Lower lobe of right lung (tissue), 2 donors: ENCODE results near the gene CDS2. TPM values are rescaled to one million over a fixed set of nuclear protein-coding genes. Genes with fewer than 3 reads are reported as not detected.
A peak's percentile ranks its signal among the peaks of the same experiment; 100 is the strongest.

Experiments used
- ATAC-seq, 2 donors: fragments of 200-7000 bp; cut with Tn5 transposase; one replicate each; pipeline ENCODE4 v1.9.1; 2020 to 2022; ENCODE audit warnings: mild to moderate bottlenecking in 2 of 2, moderate library complexity in 2 of 2
- DNase-seq: peaks from one replicate; pipeline ENCODE4 v3.0.0-alpha.2; 2020
- H3K27ac ChIP-seq: fragments of 200-600 bp; one replicate; pipeline ENCODE4 v1.8.0; 2022
- H3K27me3 ChIP-seq: fragments of 200-600 bp; one replicate; pipeline ENCODE4 v1.8.0; 2022; ENCODE audit warnings: low read depth
- H3K36me3 ChIP-seq: fragments of 200-600 bp; one replicate; pipeline ENCODE4 v1.8.0; 2022; ENCODE audit warnings: mild to moderate bottlenecking
- H3K4me1 ChIP-seq: fragments of 200-600 bp; one replicate; pipeline ENCODE4 v1.8.0; 2022
- H3K4me3 ChIP-seq: fragments of 200-600 bp; one replicate; pipeline ENCODE4 v1.8.0; 2022; ENCODE audit warnings: mild to moderate bottlenecking
- H3K9me3 ChIP-seq: fragments of 200-600 bp; one replicate; pipeline ENCODE4 v1.8.0; 2022
- intact Hi-C: fragments of 100-400 bp; cut with DNase I; formaldehyde crosslinking; loops from one replicate; pipeline ENCODE4 v1.11.0; 2022
- long read RNA-seq: library from polyadenylated mRNA; unstranded; transcript quantifications from one replicate; pipeline ENCODE4 v2.0.0, GENCODE V29; 2021
- total RNA-seq: library from RNA; stranded (reverse); fragmentation: NEBNext Ultra II Directional; extraction: Animal tissue kit (Norgen Biotek cat#: 25700); gene quantifications from one replicate; pipeline ENCODE4 v1.2.1, GENCODE V29; 2021
- TF ChIP-seq, protein P1 (sequence below): fragments of 200-600 bp; IDR thresholded peaks from one replicate; pipeline ENCODE4 v1.8.0; 2022; ENCODE audit warnings: antibody characterized with exemption, mild to moderate bottlenecking
- donor health status: DM: no; HTN: yes; CAD: no; lungs with severe emphysema.

CDS2 gene
- 63.3 TPM for total RNA-seq
- long read RNA-seq, full-length matches to known transcripts, result 53 of 85 reads
- long read RNA-seq, partial matches to known transcripts, result 1 of 85 reads
- long read RNA-seq, other reads (novel, unspliced or antisense), result 31 of 85 reads

DNA sequence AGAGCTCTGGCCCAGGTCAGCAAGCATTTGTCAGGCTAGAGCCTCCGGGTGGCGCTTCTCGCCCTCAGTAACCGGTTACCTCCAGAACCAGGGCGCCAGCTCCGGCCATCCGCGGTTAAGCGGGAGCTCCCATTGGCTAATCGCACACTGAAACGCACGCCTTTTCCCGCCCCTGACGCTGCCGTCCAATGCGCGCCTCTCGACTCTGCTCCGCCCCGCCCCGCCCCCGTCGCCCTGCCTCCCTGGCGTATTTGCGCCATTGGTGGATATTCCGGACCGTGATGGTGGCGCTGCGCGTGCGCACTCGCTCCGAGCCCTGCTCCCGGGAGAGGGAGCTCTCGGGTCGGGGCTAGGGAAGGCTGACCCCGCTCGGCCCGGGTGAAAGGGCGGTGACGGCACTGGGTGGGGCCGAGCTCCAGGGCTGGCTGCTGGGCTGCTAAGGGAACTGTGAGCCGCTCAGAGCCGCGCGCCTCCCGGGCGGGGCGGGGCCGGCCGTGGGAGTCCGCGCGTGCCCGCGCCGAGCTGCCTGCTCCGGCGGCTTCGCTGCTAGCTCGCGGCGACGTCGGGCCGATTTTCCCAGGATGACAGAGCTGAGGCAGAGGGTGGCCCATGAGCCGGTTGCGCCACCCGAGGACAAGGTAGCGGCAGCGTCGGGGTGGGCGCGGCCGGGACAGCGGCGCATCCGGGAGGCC is at the start of gene CDS2:
TSS of gene CDS2 (plus strand) at position 497 of the 692 bp plus-strand sequence. CDS start at position 582, 85 bp downstream.
- no peaks in the 10 kb centered on the region for H3K27me3 ChIP-seq
- TF ChIP-seq, protein P1, sequence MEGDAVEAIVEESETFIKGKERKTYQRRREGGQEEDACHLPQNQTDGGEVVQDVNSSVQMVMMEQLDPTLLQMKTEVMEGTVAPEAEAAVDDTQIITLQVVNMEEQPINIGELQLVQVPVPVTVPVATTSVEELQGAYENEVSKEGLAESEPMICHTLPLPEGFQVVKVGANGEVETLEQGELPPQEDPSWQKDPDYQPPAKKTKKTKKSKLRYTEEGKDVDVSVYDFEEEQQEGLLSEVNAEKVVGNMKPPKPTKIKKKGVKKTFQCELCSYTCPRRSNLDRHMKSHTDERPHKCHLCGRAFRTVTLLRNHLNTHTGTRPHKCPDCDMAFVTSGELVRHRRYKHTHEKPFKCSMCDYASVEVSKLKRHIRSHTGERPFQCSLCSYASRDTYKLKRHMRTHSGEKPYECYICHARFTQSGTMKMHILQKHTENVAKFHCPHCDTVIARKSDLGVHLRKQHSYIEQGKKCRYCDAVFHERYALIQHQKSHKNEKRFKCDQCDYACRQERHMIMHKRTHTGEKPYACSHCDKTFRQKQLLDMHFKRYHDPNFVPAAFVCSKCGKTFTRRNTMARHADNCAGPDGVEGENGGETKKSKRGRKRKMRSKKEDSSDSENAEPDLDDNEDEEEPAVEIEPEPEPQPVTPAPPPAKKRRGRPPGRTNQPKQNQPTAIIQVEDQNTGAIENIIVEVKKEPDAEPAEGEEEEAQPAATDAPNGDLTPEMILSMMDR, result peak; percentile 61
- peak within 1 kb of the TSS; percentile 91 for H3K4me3 ChIP-seq
- H3K27ac ChIP-seq, result peak within 1 kb of the TSS; percentile 97
- intact Hi-C loops, result loop anchor here (10.0 kb wide), 1 partner anchor 68 kb away; no protein-coding TSS in a partner anchor
- DNase-seq, result peak; percentile 100
- peak; percentile 98 for ATAC-seq
- H3K4me1 ChIP-seq, result peaks cover 26% of the 10 kb centered on the region
- no peaks in the 10 kb centered on the region for H3K9me3 ChIP-seq
- H3K36me3 ChIP-seq, result no peaks in the 10 kb centered on the region

- peak overlapping the region; percentile 42 for H3K4me3 ChIP-seq
- no peaks in the 10 kb centered on the region for H3K9me3 ChIP-seq
- peak overlapping the region; percentile 87 for H3K27ac ChIP-seq
- H3K4me1 ChIP-seq, result peaks cover 50% of the 10 kb centered on the region
- TF ChIP-seq, protein P1, result no peak
- peak; percentile 2 to 29 for ATAC-seq
- no peaks in the 10 kb centered on the region for H3K36me3 ChIP-seq
- H3K27me3 ChIP-seq, result no peaks in the 10 kb centered on the region
- DNase-seq, result no peak
- intact Hi-C loops, result no loop called here
Measured at GRCh38 chr20:5077761-5078387, 48.9 kb upstream of the CDS2 start.

DNA sequence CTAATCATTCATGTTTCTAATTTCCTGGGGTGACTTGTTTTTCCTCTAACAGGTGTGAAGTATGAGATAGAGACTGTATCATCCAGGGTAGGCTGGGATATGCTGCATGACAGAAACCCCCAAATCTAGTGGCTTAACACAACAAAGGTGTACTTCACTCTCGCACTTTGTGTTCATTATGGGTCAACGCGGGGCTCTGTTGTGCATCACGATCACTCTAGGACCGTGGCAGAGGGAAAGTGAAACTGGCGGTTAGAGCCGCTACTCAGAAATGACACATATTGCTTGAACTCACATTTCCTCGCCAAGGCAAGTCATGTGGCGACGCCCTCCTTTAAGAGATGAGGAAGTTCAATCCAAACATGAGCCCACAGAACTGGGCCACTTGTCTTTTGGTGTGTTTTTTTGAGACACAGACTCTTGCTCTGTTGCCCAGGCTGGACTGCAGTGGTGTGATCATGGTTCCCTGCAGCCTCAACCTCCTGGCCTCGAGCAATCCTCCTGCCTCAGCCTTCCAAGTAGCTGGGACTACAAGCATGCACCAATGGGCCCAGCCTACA is 48.3 kb upstream of the CDS2 start:
- intact Hi-C loops, result no loop called here
- no peaks in the 10 kb centered on the region for H3K36me3 ChIP-seq
- peak; percentile 92 to 96 for ATAC-seq
- H3K9me3 ChIP-seq, result no peaks in the 10 kb centered on the region
- H3K4me1 ChIP-seq, result peaks cover 44% of the 10 kb centered on the region
- peak; percentile 83 for DNase-seq
- no peaks in the 10 kb centered on the region for H3K27me3 ChIP-seq
- H3K4me3 ChIP-seq, result peak overlapping the region; percentile 42
- TF ChIP-seq, protein P1, result no peak
- H3K27ac ChIP-seq, result peak overlapping the region; percentile 87

GRCh38 chr20:5080384-5080877 is 46.4 kb upstream of the CDS2 start:
- peak; percentile 63 to 85 for ATAC-seq
- Histone ChIP-seq H3K4me1 (peaks cover 32% of the 10 kb centered on the region), H3K9me3 (no peaks in the 10 kb centered on the region)

GRCh38 chr20:5085380-5085779 is 41.4 kb upstream of the CDS2 start:
- no peak overlapping the region for H3K4me3 ChIP-seq
- H3K4me1 ChIP-seq, result peaks cover 19% of the 10 kb centered on the region
- no peaks in the 10 kb centered on the region for H3K9me3 ChIP-seq
- TF ChIP-seq, protein P1, result no peak
- no peaks in the 10 kb centered on the region for H3K27me3 ChIP-seq
- H3K36me3 ChIP-seq, result no peaks in the 10 kb centered on the region
- intact Hi-C loops, result no loop called here
- peak overlapping the region; percentile 56 for H3K27ac ChIP-seq
- DNase-seq (peak; percentile 61), ATAC-seq (no peak)

More at GRCh38 chr20:5080384-5080877, 46.4 kb upstream of the CDS2 start:
- Histone ChIP-seq H3K4me3 (no peak overlapping the region), H3K27me3 (no peaks in the 10 kb centered on the region), H3K27ac (peak overlapping the region; percentile 87), H3K36me3 (no peaks in the 10 kb centered on the region)
- intact Hi-C loops, result no loop called here
- TF ChIP-seq, protein P1, result no peak
- peak; percentile 88 for DNase-seq
